NCI-H1694 treated with DMSO at 0.1 percent for 48 hours (cell line): ENCODE results near the gene TGM5.
"Not testable (repeated sequence)": the region's sequence is repeated elsewhere in the genome, so short reads cannot be mapped to it uniquely, and the experiment has no call there.

Experiments used
- DNase-seq: peaks from one replicate; lab custom pipeline; 2025; lab: John Stamatoyannopoulos, UW

Gene TGM5

GRCh38 chr15:43215961-43216360 is 50.8 kb downstream of the TGM5 start:
- DNase-seq = no peak

- DNase-seq = no peak
Measured at GRCh38 chr15:43214592-43215295, 52.0 kb downstream of the TGM5 start.

DNA sequence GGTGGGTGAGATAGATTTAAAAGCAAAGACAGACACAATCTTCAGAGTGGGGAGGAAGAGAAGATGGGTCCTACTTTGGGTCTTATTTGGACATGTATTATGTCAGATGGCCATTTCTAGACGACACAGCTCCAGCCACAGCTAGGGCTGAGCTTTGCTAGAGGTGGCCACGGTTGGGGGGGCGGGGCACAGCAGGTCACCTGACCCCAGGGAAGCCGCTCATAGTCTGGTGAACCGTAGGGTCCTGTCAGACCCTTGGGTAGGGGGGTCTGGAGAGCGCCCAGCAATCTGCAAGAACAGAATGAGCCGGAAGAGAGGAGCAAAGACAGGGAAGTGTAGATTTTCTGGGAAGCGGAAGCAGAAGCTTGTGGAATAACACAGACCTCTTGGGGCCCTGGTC is 52.6 kb downstream of the TGM5 start:
- DNase-seq = no peak

GRCh38 chr15:43213466-43213865 is 53.3 kb downstream of the TGM5 start:
- DNase-seq = no peak

- DNase-seq = no peak
Measured at GRCh38 chr15:43212951-43213350, 53.8 kb downstream of the TGM5 start.

DNA sequence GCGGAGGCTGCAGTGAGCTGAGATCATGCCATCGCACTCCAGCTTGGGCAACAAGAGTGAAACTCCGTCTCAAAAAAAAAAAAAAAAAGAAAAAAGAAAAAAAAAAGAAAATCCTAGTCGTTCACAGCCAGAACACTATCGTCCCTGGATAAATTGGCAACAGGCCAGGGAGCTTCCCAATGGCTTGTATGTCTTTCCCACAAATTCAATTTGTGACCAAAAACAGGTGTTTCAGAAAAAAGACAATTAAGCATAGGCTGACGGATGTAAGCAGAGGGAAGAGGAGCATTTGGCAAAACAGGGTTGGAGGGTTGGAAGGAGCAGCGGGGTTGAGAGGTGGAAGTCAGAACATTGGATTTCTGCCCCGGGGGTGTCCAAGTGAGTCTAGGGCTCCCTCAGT is 54.4 kb downstream of the TGM5 start:
- no peak for DNase-seq

GRCh38 chr15:43211224-43211735 is 55.4 kb downstream of the TGM5 start:
- DNase-seq = no peak

DNA sequence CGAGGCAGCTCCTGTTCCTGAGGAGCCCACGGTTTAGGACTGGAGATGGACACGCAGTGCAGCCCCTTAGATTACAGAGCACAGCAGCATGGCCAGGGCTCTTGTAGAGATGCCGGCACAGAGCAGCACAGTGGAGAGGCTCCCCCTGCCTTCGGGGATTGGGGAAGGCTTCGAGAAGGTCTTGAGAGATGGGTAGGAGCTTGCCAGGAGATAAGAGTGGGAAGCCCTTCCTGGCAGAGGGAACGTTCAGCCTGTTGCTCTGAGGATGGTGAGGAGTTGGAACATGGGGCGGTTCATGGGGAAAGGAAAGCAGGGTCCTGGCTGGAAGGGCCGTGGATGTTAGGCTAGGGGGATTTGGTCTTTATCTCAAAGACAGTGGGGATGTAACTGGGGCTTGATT is 55.9 kb downstream of the TGM5 start:
- DNase-seq = no peak

DNA sequence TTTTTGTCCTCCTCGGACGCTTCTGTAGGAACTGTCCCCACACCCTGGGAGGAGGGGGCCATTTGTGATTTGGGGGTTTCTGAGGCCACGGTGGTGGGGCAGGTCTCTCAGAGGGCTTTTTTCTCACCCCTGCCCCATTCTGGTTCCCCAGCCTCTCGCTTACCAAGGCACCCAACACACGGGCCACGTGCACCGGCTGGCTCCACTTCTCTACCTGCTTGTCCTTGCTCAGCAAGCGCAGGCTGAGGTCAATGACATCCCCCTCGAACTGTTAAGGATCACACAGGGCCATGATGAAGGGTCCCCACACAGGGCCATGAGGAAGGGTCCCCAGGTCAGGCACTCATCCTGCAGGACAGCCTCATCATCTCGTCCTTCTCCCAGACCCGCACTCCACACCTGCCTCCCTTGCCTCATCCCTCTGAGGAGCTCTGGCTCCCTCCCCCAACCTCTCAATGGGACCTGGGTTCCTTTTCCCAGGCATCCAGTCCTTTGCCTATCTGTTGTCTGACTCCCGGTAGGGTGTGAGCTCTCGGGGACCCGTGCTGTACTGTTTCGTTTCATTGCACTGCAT is 56.5 kb downstream of the TGM5 start:
- DNase-seq = no peak

- DNase-seq = no peak
Measured at GRCh38 chr15:43209059-43209824, 57.5 kb downstream of the TGM5 start.

DNA sequence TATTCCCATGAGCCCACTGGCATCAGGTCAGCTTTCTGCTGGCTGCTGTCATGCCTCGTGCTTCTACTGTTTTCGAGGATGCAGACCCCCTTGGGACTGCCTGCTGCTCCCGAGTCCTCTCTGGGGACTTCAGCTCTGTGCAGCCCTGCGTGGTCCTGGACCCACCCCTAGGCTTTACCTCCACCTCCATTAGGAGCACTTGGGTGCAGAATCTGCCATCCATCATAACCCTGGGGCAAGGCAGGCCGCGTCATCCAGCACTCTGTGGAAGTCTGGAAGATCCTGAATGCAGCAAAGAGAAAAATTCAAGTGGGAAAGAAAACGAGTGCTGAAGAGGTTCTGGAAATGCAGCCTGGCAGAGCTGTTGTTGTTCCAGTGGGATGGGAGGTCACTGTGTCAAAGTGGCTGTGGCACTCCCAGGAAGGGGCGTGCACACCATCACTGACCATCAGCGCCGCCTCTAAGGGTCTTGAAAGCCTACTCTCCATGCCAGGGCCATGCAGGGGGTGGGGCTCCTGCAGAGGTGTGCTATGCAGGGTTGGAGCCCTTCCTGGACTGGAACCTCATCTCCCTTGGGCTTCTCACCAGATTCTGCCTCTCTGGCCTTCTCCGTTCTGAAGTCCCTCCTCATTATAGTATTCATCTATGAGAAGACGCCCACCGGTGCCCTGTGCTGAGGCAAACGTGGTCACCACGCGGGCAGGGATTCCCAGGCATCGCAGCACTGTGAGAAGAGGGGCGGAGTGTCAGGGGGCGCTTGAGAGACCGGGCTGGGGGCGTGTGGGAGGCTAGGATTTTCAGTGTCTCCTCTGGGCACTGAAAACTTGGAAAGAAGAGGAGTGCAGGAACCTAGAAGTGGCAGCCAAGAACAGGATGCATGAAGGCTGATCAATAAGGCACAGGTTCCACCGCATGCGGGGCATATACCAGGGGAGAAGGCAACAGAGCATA is 58.4 kb downstream of the TGM5 start:
- DNase-seq = no peak

DNA sequence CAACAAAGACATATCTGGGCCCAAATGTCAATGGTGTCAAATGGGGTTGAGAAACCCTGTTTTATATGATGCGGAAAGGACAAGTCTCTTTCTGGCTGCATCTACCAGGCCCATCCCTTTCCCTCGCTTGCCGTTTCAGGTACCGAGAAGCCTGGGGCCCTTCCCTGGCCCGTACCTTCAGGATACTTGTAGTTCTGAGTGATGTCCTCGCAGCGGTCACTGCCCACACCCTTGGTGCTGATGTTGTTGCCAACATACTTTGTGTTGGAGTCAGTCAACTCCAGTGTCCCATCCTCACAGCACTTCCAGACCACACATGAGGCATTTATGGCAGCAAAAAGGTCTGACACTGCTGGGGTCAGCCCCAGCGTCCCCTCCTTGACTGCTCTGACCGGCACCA is 59.7 kb downstream of the TGM5 start:
- DNase-seq = no peak

DNA sequence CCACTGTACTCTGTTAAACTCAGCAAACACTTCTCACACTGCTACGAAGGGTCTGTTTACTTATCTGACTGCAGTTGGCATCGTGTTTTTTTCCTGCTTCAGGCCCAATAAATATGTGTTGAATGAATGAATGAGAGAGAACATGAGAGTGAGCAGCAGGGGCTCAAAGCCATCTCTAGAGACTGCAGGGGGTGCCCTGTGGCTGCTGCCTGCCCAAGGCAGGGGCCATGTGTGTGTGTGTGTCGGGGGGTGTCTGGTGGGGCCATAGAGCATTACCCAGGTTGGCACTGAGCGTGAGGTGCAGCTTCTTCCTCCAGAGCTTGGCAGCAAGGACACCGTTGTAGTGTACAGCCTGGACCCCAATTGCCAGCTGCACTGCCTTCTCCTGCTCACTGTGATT is 60.7 kb downstream of the TGM5 start:
- no peak for DNase-seq

DNA sequence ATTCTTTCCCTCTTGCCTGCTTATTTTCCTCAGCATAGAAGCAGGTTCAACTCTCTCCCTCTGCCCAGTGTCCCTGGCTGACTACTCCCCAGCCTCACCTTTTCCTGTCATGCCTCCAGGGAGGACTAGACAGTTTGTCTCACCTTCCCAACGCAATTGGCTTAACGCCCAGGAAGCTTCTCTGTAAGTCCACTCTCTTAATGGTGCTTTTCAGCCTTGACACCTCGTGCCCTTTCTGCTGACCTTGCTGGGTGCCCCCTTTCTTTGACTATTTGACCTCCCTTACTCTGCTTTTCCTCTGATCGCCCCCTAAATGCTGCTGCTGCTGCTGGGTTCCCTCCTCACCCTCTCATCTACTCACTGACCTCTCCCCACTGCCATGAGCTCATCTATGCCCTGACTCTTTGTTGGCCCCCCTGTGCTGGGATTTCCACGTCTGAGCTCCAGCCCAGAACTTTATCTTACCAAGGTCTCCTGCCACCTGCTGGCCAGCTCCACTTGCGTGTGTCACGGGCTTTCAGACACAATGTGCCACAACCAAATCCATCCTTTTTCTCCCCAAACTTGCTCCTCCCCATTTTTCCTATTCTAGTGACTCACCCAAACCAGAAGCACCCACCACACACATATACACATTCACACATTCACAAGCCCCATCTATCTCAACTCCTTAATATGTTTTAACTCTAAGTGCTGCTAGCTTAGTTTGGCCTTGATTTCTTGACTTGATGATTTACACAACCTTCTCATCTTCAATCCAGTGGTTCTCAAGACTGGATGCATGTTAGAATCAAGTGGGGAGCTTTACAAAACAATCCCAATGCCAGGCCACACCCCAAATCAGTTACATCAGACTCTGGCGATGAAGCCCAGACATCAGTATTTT is 62.5 kb downstream of the TGM5 start:
- peak; percentile 8 for DNase-seq

- DNase-seq = no peak
Measured at GRCh38 chr15:43199945-43200488, 66.7 kb downstream of the TGM5 start.

- no peak for DNase-seq
Measured at GRCh38 chr15:43198992-43199391, 67.7 kb downstream of the TGM5 start.

GRCh38 chr15:43198556-43198955 is 68.2 kb downstream of the TGM5 start:
- not testable (repeated sequence) for DNase-seq

- DNase-seq = not testable (repeated sequence)
Measured at GRCh38 chr15:43197773-43198172, 69.0 kb downstream of the TGM5 start.

DNA sequence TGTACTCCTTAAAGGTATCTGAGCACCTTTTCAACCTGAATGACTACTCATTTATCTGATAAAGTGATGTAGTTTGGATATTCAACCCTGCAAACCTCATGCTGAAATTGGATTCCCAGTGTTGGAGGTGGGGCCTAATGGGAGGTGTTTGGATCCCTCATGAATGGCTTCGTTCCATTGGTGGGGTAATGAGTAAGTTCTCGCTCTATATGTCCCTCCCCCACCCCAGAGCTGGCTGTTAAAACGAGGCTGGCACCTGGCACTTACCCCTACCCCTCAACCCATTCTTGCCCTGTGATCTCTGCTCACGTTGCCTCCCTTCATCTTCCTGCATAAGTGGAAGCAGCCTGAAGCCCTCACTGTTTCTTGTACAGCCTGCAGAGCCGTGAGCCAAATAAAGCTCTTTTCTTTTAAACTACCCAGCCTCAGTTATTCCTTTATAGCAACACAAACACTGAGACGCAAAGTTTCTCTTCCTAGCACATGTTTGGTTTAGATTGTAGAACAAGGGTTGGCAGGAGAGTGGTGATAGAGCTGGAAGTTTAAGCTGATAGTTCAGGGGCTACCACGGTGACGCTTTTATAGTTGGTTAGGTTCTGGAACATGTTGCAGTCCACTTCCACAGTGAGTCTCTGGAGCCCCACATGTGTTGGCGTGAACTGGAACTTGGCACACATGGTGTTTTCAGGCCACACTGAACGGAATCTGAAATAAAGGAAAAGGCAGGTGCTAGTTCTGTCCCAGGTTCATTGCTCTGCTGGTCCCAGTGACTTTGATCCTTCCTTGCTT is 69.8 kb downstream of the TGM5 start:
- no peak for DNase-seq

- no peak for DNase-seq
Measured at GRCh38 chr15:43194795-43195194, 71.9 kb downstream of the TGM5 start.
